ENCODE measurements around the gene MS4A13. TPM values are rescaled to one million over a fixed set of nuclear protein-coding genes. Genes with fewer than 3 reads are reported as not detected.

MS4A13 gene
- total RNA-seq, 1 experiment from 2014 or later: not detected

DNA sequence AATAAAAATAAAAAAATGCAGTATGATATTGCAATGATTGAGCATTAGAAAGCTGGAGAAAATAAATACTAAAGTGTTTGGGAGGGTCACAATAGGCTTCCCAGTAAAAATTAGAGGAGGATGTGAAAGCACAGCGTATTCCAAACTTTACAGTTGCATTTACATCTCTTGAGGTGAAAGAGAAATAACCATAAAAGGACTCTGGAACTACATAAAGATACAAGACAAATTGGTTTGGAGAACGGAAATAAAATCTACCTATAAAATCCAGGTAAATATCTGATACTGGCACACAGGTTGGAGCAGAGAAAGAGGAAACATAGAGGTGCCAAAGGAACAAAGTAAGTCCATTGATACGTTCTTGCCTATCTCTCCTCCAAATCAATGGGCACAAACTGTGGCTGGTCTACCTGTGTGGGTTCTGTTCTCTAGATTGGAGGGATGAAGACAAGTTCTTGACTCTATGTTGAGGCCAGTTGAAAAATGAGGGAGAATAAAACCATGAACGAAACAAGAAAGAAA, 22.6 kb upstream of the MS4A13 start, which contains the start of gene MS4A12:
MS4A12 (plus strand) TSS at position 291 of the 522 bp plus-strand sequence. CDS start 4,541 bp downstream, outside the sequence.
- peaks cover 10% of the 10 kb centered on the region for H3K9me3 Mint-ChIP-seq (ENCODE audit: unreplicated experiment)
- POLR2A ChIA-PET: no interaction called here
- no peaks in the 10 kb centered on the region for H3K36me3 Mint-ChIP-seq (ENCODE audit: insufficient read depth, unreplicated experiment)
- no peak within 1 kb of the TSS for H3K4me3 Mint-ChIP-seq (ENCODE audit: unreplicated experiment)
- no peaks in the 10 kb centered on the region for H3K4me1 Mint-ChIP-seq (ENCODE audit: low read depth, unreplicated experiment)
- no peak within 1 kb of the TSS for H3K4me3 ChIP-seq (ENCODE audit: low read depth, low read length)
- H3K4me1 ChIP-seq: no peaks in the 10 kb centered on the region
- no peaks in the 10 kb centered on the region for H3K36me3 ChIP-seq (ENCODE audit: control insufficient read depth, insufficient read depth, low read length)
- CTCF ChIA-PET: no interaction called here
- TF ChIP-seq, protein P1, sequence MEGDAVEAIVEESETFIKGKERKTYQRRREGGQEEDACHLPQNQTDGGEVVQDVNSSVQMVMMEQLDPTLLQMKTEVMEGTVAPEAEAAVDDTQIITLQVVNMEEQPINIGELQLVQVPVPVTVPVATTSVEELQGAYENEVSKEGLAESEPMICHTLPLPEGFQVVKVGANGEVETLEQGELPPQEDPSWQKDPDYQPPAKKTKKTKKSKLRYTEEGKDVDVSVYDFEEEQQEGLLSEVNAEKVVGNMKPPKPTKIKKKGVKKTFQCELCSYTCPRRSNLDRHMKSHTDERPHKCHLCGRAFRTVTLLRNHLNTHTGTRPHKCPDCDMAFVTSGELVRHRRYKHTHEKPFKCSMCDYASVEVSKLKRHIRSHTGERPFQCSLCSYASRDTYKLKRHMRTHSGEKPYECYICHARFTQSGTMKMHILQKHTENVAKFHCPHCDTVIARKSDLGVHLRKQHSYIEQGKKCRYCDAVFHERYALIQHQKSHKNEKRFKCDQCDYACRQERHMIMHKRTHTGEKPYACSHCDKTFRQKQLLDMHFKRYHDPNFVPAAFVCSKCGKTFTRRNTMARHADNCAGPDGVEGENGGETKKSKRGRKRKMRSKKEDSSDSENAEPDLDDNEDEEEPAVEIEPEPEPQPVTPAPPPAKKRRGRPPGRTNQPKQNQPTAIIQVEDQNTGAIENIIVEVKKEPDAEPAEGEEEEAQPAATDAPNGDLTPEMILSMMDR (IDR thresholded peaks at IDR 0.05; ENCODE audit: insufficient read depth in 1 of 2, low read depth in 1 of 2, low read length in 1 of 2, severe bottlenecking in 1 of 2, unreplicated experiment in 1 of 2): no peak
- intact Hi-C loops (cut with micrococcal nuclease; ENCODE audit: unreplicated experiment): no loop called here
- peaks cover 5% of the 10 kb centered on the region for H3K27me3 Mint-ChIP-seq (ENCODE audit: insufficient read depth, unreplicated experiment)
- H3K27me3 ChIP-seq (replicated peaks; ENCODE audit: control insufficient read depth, insufficient read depth, low read length): no peaks in the 10 kb centered on the region
- BruUV-seq (replicated peaks): no TSS peak
- H3K27ac Mint-ChIP-seq (ENCODE audit: unreplicated experiment): no peak within 1 kb of the TSS
- no peak for DNase-seq
- no peaks in the 10 kb centered on the region for H3K9me3 ChIP-seq

DNA sequence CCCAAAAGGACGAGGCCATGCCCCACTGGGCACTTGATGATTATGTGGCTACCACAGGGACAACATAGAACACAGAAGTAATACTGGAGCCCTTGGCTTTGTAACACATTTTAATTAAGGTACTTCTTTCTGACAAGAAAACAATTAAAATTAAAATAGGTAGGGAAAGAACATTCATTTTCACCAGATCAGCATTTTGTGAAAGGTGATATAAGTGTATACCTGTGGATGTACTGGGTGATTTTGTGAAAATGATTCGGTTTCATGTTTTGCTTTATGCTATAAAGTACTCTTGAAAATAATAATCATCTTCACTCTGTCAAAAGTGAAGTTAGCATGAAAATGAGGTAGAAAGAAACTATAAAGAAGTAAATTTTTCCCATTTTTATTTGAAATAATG, 21.7 kb upstream of the MS4A13 start:
- no peak overlapping the region for H3K27ac Mint-ChIP-seq (ENCODE audit: unreplicated experiment)
- Histone ChIP-seq H3K4me3 (ENCODE audit: low read depth, low read length) (no peak overlapping the region), H3K27me3 (replicated peaks; ENCODE audit: control insufficient read depth, insufficient read depth, low read length) (no peaks in the 10 kb centered on the region), H3K9me3 (no peaks in the 10 kb centered on the region), H3K36me3 (ENCODE audit: control insufficient read depth, insufficient read depth, low read length) (no peaks in the 10 kb centered on the region), H3K4me1 (no peaks in the 10 kb centered on the region)
- peaks cover 5% of the 10 kb centered on the region for H3K27me3 Mint-ChIP-seq (ENCODE audit: insufficient read depth, unreplicated experiment)
- intact Hi-C loops (cut with micrococcal nuclease; ENCODE audit: unreplicated experiment): no loop called here
- no peak overlapping the region for H3K4me3 Mint-ChIP-seq (ENCODE audit: unreplicated experiment)
- peaks cover 10% of the 10 kb centered on the region for H3K9me3 Mint-ChIP-seq (ENCODE audit: unreplicated experiment)
- no peaks in the 10 kb centered on the region for H3K4me1 Mint-ChIP-seq (ENCODE audit: low read depth, unreplicated experiment)
- TF ChIP-seq, protein P1 (IDR thresholded peaks at IDR 0.05; ENCODE audit: insufficient read depth in 1 of 2, low read depth in 1 of 2, low read length in 1 of 2, severe bottlenecking in 1 of 2, unreplicated experiment in 1 of 2): no peak
- no peaks in the 10 kb centered on the region for H3K36me3 Mint-ChIP-seq (ENCODE audit: insufficient read depth, unreplicated experiment)
- POLR2A ChIA-PET: no interaction called here
- CTCF ChIA-PET: no interaction called here
- no peak for DNase-seq
- BruUV-seq (replicated peaks): no TSS peak

DNA sequence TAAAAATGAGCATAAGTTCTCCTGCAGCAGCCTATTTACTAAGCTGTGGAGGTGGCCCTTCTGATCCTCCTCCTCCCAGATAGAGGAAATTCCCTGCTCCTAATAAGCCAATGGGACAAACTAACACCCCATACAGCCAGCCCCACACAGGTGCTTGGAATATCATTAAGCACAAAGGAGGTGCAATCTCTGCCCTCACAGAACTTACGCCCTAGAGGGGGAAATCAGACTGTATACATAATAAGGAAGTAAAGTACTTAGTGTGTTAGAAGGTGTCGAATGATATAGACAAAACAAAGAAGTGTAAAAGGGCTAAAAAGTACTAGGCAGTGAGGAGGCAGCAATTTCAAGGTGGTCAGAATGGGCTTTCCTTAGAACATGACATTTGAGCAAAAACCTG, 16.8 kb upstream of the MS4A13 start:
- Histone ChIP-seq H3K4me3 (ENCODE audit: low read depth, low read length) (no peak overlapping the region), H3K36me3 (ENCODE audit: control insufficient read depth, insufficient read depth, low read length) (no peaks in the 10 kb centered on the region), H3K9me3 (no peaks in the 10 kb centered on the region), H3K4me1 (no peaks in the 10 kb centered on the region), H3K27me3 (replicated peaks; ENCODE audit: control insufficient read depth, insufficient read depth, low read length) (no peaks in the 10 kb centered on the region)
- BruUV-seq (replicated peaks): no TSS peak
- H3K27ac Mint-ChIP-seq (ENCODE audit: unreplicated experiment): no peak overlapping the region
- H3K4me3 Mint-ChIP-seq (ENCODE audit: unreplicated experiment): no peak overlapping the region
- DNase-seq: no peak
- TF ChIP-seq, protein P1 (IDR thresholded peaks at IDR 0.05; ENCODE audit: insufficient read depth in 1 of 2, low read depth in 1 of 2, low read length in 1 of 2, severe bottlenecking in 1 of 2, unreplicated experiment in 1 of 2): no peak
- H3K9me3 Mint-ChIP-seq (ENCODE audit: unreplicated experiment): no peaks in the 10 kb centered on the region
- peaks cover 3% of the 10 kb centered on the region for H3K27me3 Mint-ChIP-seq (ENCODE audit: insufficient read depth, unreplicated experiment)
- ChIA-PET CTCF (no interaction called here), POLR2A (no interaction called here)
- no peaks in the 10 kb centered on the region for H3K36me3 Mint-ChIP-seq (ENCODE audit: insufficient read depth, unreplicated experiment)
- H3K4me1 Mint-ChIP-seq (ENCODE audit: low read depth, unreplicated experiment): no peaks in the 10 kb centered on the region
- intact Hi-C loops (cut with micrococcal nuclease; ENCODE audit: unreplicated experiment): no loop called here

Measured in Caco-2 (cell line).